Neural crest cell (in vitro differentiated cells): Measurements from ENCODE around the gene CPA3. TPM values are rescaled to one million over a fixed set of nuclear protein-coding genes. Genes with fewer than 3 reads are reported as not detected.

ENCODE experiments used
- DNase-seq: peaks from one replicate; pipeline ENCODE4 v3.0.0; 2021; ENCODE audit warnings: low read depth, mixed read lengths, low spot score
- H3K27ac Mint-ChIP-seq: one replicate; pipeline ENCODE4 v1.8.0; 2021; ENCODE audit warnings: mild to moderate bottlenecking, mixed read lengths; ENCODE audit not compliant: unreplicated experiment
- H3K27me3 Mint-ChIP-seq: 2 replicates; pipeline ENCODE4 v1.8.0; 2021; ENCODE audit warnings: low read depth, mild to moderate bottlenecking, mixed read lengths
- H3K36me3 Mint-ChIP-seq: 2 replicates; pipeline ENCODE4 v1.8.0; 2021; ENCODE audit warnings: low read depth, mild to moderate bottlenecking, mixed read lengths
- H3K4me1 Mint-ChIP-seq: 2 replicates; pipeline ENCODE4 v1.8.0; 2021; ENCODE audit warnings: mixed read lengths
- H3K4me3 Mint-ChIP-seq: one replicate; pipeline ENCODE4 v1.8.0; 2021; ENCODE audit warnings: mild to moderate bottlenecking, mixed read lengths
- H3K9me3 Mint-ChIP-seq: 2 replicates; pipeline ENCODE4 v1.8.0; 2021; ENCODE audit warnings: mixed read lengths
- total RNA-seq: library from RNA; stranded (reverse); gene quantifications from 2 replicates; pipeline ENCODE4 v1.2.1, GENCODE V29; 2021
- TF ChIP-seq, protein P1 (sequence below): fragments of 200-600 bp; sonication (generic); conservative IDR thresholded peaks from 2 replicates; pipeline ENCODE4 v1.5.0; 2021; ENCODE audit warnings: antibody characterized with exemption, mild to moderate bottlenecking

The CPA3 gene
- total RNA-seq, 1 donor from 2014 or later: not detected

DNA sequence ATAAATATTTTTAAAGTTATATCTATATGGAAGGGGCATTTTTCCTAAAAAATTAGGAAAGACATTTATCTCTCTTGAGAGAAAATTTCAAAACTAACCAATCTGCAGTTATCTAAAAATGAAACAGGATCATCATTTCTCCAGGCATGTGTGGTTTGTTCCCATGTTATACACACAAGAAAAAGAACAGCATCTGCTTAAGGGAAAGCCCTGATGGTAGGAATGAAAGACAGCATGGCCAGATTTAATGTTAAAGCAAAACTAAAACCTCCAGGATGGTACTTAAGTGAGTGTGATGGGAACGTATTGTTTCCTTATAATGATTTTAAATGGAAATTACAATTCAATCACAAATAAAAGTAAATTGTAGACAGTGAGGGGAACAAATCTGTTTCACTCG is 80.0 kb downstream of the CPA3 start:
- Mint-ChIP-seq H3K36me3 (no peaks in the 10 kb centered on the region), H3K27me3 (no peaks in the 10 kb centered on the region), H3K27ac (no peak overlapping the region), H3K4me3 (no peak overlapping the region), H3K9me3 (no peaks in the 10 kb centered on the region), H3K4me1 (peaks cover 23% of the 10 kb centered on the region)
- DNase-seq: no peak
- TF ChIP-seq, protein P1, sequence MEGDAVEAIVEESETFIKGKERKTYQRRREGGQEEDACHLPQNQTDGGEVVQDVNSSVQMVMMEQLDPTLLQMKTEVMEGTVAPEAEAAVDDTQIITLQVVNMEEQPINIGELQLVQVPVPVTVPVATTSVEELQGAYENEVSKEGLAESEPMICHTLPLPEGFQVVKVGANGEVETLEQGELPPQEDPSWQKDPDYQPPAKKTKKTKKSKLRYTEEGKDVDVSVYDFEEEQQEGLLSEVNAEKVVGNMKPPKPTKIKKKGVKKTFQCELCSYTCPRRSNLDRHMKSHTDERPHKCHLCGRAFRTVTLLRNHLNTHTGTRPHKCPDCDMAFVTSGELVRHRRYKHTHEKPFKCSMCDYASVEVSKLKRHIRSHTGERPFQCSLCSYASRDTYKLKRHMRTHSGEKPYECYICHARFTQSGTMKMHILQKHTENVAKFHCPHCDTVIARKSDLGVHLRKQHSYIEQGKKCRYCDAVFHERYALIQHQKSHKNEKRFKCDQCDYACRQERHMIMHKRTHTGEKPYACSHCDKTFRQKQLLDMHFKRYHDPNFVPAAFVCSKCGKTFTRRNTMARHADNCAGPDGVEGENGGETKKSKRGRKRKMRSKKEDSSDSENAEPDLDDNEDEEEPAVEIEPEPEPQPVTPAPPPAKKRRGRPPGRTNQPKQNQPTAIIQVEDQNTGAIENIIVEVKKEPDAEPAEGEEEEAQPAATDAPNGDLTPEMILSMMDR: no peak

Other genes with a start within 250 kb of the CPA3 start
- 2.1 and 2.3 TPM in 2 replicates for gene AGTR1, start 167.4 kb upstream of the CPA3 start, total RNA-seq
- not detected in 2 replicates for gene CPB1, start 37.5 kb upstream of the CPA3 start, total RNA-seq
- gene GYG1, start 126.2 kb downstream of the CPA3 start, total RNA-seq: 27.1 and 29.4 TPM in 2 replicates
- gene HLTF, start 221.2 kb downstream of the CPA3 start, total RNA-seq: 47.4 and 51.6 TPM in 2 replicates